HFFc6 (cell line): ENCODE results near the gene BSG. TPM values are rescaled to one million over a fixed set of nuclear protein-coding genes. Genes with fewer than 3 reads are reported as not detected.

ENCODE experiments used
- DNase-seq: peaks from one replicate; pipeline ENCODE4 v3.0.0-alpha.2; 2018
- H3K27ac Mint-ChIP-seq: 2 replicates; pipeline ENCODE4 v1.8.0; 2020; ENCODE audit warnings: mild to moderate bottlenecking, mixed read lengths
- H3K27me3 Mint-ChIP-seq: 2 replicates; pipeline ENCODE4 v1.8.0; 2021; ENCODE audit warnings: mild to moderate bottlenecking, moderate library complexity, mixed read lengths; ENCODE audit not compliant: insufficient read depth
- H3K36me3 Mint-ChIP-seq: 2 replicates; pipeline ENCODE4 v1.8.0; 2021; ENCODE audit warnings: low read depth, mixed read lengths
- H3K4me1 Mint-ChIP-seq: 2 replicates; pipeline ENCODE4 v1.8.0; 2020; ENCODE audit warnings: low read depth, mixed read lengths
- H3K4me3 Mint-ChIP-seq: 2 replicates; pipeline ENCODE4 v1.8.0; 2020; ENCODE audit warnings: mild to moderate bottlenecking, moderate library complexity, mixed read lengths
- H3K9me3 Mint-ChIP-seq: 2 replicates; pipeline ENCODE4 v1.8.0; 2020; ENCODE audit warnings: mild to moderate bottlenecking, mixed read lengths
- total RNA-seq, 6 experiments: library from RNA; stranded (reverse); fragmentation: NEBNext Ultra II Directional; extraction: Animal tissue kit (Norgen Biotek cat#: 25700); gene quantifications; 2 replicates in 1 of 6; 3 replicates in 5 of 6; pipeline ENCODE4 v1.2.3, GENCODE V29; 2021
- TF ChIP-seq, protein P1 (sequence below): fragments of 200-600 bp; sonication (generic); IDR thresholded peaks from 2 replicates; pipeline ENCODE4 v1.5.0; 2021; ENCODE audit warnings: antibody characterized with exemption, mild to moderate bottlenecking

The BSG gene
- total RNA-seq, 6 experiments from 2014 or later, result 422 to 534 (median 465) TPM

- no peak overlapping the region for H3K4me3 Mint-ChIP-seq
- H3K4me1 Mint-ChIP-seq, result peaks cover 4% of the 10 kb centered on the region
- no peak for DNase-seq
- no peaks in the 10 kb centered on the region for H3K27me3 Mint-ChIP-seq
- H3K27ac Mint-ChIP-seq, result no peak overlapping the region
- TF ChIP-seq, protein P1, sequence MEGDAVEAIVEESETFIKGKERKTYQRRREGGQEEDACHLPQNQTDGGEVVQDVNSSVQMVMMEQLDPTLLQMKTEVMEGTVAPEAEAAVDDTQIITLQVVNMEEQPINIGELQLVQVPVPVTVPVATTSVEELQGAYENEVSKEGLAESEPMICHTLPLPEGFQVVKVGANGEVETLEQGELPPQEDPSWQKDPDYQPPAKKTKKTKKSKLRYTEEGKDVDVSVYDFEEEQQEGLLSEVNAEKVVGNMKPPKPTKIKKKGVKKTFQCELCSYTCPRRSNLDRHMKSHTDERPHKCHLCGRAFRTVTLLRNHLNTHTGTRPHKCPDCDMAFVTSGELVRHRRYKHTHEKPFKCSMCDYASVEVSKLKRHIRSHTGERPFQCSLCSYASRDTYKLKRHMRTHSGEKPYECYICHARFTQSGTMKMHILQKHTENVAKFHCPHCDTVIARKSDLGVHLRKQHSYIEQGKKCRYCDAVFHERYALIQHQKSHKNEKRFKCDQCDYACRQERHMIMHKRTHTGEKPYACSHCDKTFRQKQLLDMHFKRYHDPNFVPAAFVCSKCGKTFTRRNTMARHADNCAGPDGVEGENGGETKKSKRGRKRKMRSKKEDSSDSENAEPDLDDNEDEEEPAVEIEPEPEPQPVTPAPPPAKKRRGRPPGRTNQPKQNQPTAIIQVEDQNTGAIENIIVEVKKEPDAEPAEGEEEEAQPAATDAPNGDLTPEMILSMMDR, result no peak
- no peaks in the 10 kb centered on the region for H3K9me3 Mint-ChIP-seq
- peaks cover 7% of the 10 kb centered on the region for H3K36me3 Mint-ChIP-seq
These were observed 33.6 kb upstream of the BSG start for GRCh38 chr19:538641-539428.

DNA sequence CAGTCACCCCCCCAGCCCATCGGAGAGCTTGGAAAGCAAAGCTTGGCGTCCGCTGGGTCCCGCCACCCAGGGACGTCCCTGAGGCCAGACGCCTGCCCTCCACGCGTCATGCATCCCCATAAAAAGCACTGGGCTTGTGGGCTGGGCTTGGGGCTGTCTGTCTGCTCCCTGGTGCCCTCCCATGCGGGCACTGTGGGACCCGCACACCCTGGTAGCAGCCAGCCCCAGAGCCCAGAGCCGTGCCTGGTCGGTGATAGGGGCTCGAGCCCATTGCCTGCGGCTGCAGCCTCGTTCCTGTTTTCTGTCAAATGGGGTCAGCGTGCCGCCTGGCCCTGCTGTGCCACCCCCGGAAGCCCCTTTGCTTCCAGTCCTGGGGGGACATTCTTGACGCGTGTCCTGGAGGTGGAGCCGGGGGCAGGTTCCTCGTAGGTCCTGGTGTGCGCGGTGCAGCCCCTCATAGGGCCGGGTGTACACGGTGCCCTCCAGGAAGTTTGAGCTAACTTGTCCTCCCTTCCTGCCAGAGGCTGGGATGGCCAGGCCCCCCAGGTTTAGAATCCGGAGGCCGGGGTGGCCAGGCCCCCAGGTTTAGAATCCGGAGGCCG, 32.9 kb upstream of the BSG start:
- Mint-ChIP-seq H3K36me3 (peaks cover 7% of the 10 kb centered on the region), H3K4me3 (no peak overlapping the region), H3K27me3 (no peaks in the 10 kb centered on the region), H3K9me3 (no peaks in the 10 kb centered on the region), H3K27ac (no peak overlapping the region), H3K4me1 (no peaks in the 10 kb centered on the region)
- TF ChIP-seq, protein P1, result no peak
- no peak for DNase-seq

GRCh38 chr19:540867-541637, 31.3 kb upstream of the BSG start:
- DNase-seq, result no peak
- no peaks in the 10 kb centered on the region for H3K4me1 Mint-ChIP-seq
- no peaks in the 10 kb centered on the region for H3K27me3 Mint-ChIP-seq
- peaks cover 7% of the 10 kb centered on the region for H3K36me3 Mint-ChIP-seq
- TF ChIP-seq, protein P1, result no peak
- no peak overlapping the region for H3K4me3 Mint-ChIP-seq
- no peak overlapping the region for H3K27ac Mint-ChIP-seq
- no peaks in the 10 kb centered on the region for H3K9me3 Mint-ChIP-seq

DNA sequence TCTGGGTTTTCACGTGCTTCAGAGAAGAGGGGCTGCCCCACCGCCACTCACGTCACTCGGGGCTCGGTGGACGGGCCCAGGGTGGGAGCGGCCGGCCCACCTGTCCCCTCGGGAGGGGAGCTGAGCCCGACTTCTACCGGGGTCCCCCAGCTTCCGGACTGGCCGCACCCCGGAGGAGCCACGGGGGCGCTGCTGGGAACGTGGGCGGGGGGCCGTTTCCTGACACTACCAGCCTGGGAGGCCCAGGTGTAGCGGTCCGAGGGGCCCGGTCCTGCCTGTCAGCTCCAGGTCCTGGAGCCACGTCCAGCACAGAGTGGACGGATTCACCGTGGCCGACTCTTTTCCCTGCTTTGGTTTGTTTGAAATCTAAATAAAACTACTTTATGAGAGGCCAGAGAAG, 30.7 kb upstream of the BSG start:
- H3K4me1 Mint-ChIP-seq, result no peaks in the 10 kb centered on the region
- H3K27me3 Mint-ChIP-seq, result no peaks in the 10 kb centered on the region
- TF ChIP-seq, protein P1, result no peak
- DNase-seq, result no peak
- no peak overlapping the region for H3K4me3 Mint-ChIP-seq
- H3K9me3 Mint-ChIP-seq, result no peaks in the 10 kb centered on the region
- H3K36me3 Mint-ChIP-seq, result peaks cover 7% of the 10 kb centered on the region
- H3K27ac Mint-ChIP-seq, result no peak overlapping the region

- TF ChIP-seq, protein P1, result no peak
- no peak for DNase-seq
- Mint-ChIP-seq H3K4me3 (no peak overlapping the region), H3K36me3 (peaks cover 7% of the 10 kb centered on the region), H3K4me1 (no peaks in the 10 kb centered on the region), H3K27me3 (no peaks in the 10 kb centered on the region), H3K27ac (no peak overlapping the region), H3K9me3 (no peaks in the 10 kb centered on the region)
These were observed 30.1 kb upstream of the BSG start for GRCh38 chr19:542173-542866.
